Measurements from ENCODE around the gene CUL2. TPM values are rescaled to one million over a fixed set of nuclear protein-coding genes. Genes with fewer than 3 reads are reported as not detected.
"Not testable (repeated sequence)": the region's sequence is repeated elsewhere in the genome, so short reads cannot be mapped to it uniquely, and the experiment has no call there.

Gene CUL2
- total RNA-seq, 1 experiment from 2014 or later = 15.9 TPM

- no peaks in the 10 kb centered on the region for H4K20me1 ChIP-seq (ENCODE audit: insufficient read depth, low read depth, low read length)
These were observed 91.2 kb downstream of the CUL2 start for GRCh38 chr10:34998940-34999339.

GRCh38 chr10:34996843-34997242 lies 93.3 kb downstream of the CUL2 start:
- H3K36me3 ChIP-seq (ENCODE audit: insufficient read depth, low read length) = no peaks in the 10 kb centered on the region
- no peak for DNase-seq
- no peak overlapping the region for H2AFZ ChIP-seq (ENCODE audit: low read length)
- no peaks in the 10 kb centered on the region for H3K27me3 ChIP-seq (ENCODE audit: low read length)
- peaks cover 7% of the 10 kb centered on the region for H3K4me1 ChIP-seq (ENCODE audit: low read length)
- H3K9me2 ChIP-seq (replicated peaks; ENCODE audit: insufficient read depth, low read length) = no peaks in the 10 kb centered on the region
- H3K9me3 ChIP-seq (ENCODE audit: low read length) = no peaks in the 10 kb centered on the region
- no peak overlapping the region for H3K9ac ChIP-seq (ENCODE audit: low read length)
- H4K20me1 ChIP-seq (ENCODE audit: insufficient read depth, low read depth, low read length) = no peaks in the 10 kb centered on the region
- H3K4me2 ChIP-seq (ENCODE audit: low read depth, low read length, poor library complexity, severe bottlenecking) = no peak overlapping the region
- no peak overlapping the region for H3K27ac ChIP-seq (ENCODE audit: low read length)
- H3K4me3 ChIP-seq (ENCODE audit: low read length) = no peak overlapping the region
- H3K79me2 ChIP-seq (ENCODE audit: low read length) = no peaks in the 10 kb centered on the region

More at GRCh38 chr10:34998940-34999339, 91.2 kb downstream of the CUL2 start:
- no peak overlapping the region for H3K4me2 ChIP-seq (ENCODE audit: low read depth, low read length, poor library complexity, severe bottlenecking)
- H3K36me3 ChIP-seq (ENCODE audit: insufficient read depth, low read length) = no peaks in the 10 kb centered on the region
- DNase-seq = no peak
- no peaks in the 10 kb centered on the region for H3K27me3 ChIP-seq (ENCODE audit: low read length)
- H3K9me3 ChIP-seq (ENCODE audit: low read length) = no peaks in the 10 kb centered on the region
- no peaks in the 10 kb centered on the region for H3K79me2 ChIP-seq (ENCODE audit: low read length)
- no peak overlapping the region for H2AFZ ChIP-seq (ENCODE audit: low read length)
- no peak overlapping the region for H3K9ac ChIP-seq (ENCODE audit: low read length)
- no peaks in the 10 kb centered on the region for H3K9me2 ChIP-seq (replicated peaks; ENCODE audit: insufficient read depth, low read length)
- no peak overlapping the region for H3K4me3 ChIP-seq (ENCODE audit: low read length)
- peaks cover 7% of the 10 kb centered on the region for H3K4me1 ChIP-seq (ENCODE audit: low read length)
- no peak overlapping the region for H3K27ac ChIP-seq (ENCODE audit: low read length)

GRCh38 chr10:34995925-34996324 lies 94.2 kb downstream of the CUL2 start:
- Histone ChIP-seq H4K20me1 (ENCODE audit: insufficient read depth, low read depth, low read length) (no peaks in the 10 kb centered on the region), H3K9me3 (ENCODE audit: low read length) (no peaks in the 10 kb centered on the region), H3K4me3 (ENCODE audit: low read length) (no peak overlapping the region), H3K9ac (ENCODE audit: low read length) (no peak overlapping the region), H3K79me2 (ENCODE audit: low read length) (no peaks in the 10 kb centered on the region), H2AFZ (ENCODE audit: low read length) (no peak overlapping the region), H3K4me1 (ENCODE audit: low read length) (peaks cover 7% of the 10 kb centered on the region), H3K36me3 (ENCODE audit: insufficient read depth, low read length) (no peaks in the 10 kb centered on the region), H3K4me2 (ENCODE audit: low read depth, low read length, poor library complexity, severe bottlenecking) (no peak overlapping the region), H3K27me3 (ENCODE audit: low read length) (no peaks in the 10 kb centered on the region), H3K27ac (ENCODE audit: low read length) (no peak overlapping the region), H3K9me2 (replicated peaks; ENCODE audit: insufficient read depth, low read length) (no peaks in the 10 kb centered on the region)
- no peak for DNase-seq

- Histone ChIP-seq H3K9me2 (replicated peaks; ENCODE audit: insufficient read depth, low read length) (no peaks in the 10 kb centered on the region), H3K9me3 (ENCODE audit: low read length) (no peaks in the 10 kb centered on the region), H3K9ac (ENCODE audit: low read length) (no peak overlapping the region), H4K20me1 (ENCODE audit: insufficient read depth, low read depth, low read length) (no peaks in the 10 kb centered on the region), H3K27me3 (ENCODE audit: low read length) (no peaks in the 10 kb centered on the region), H2AFZ (ENCODE audit: low read length) (no peak overlapping the region), H3K36me3 (ENCODE audit: insufficient read depth, low read length) (no peaks in the 10 kb centered on the region), H3K4me1 (ENCODE audit: low read length) (peaks cover 7% of the 10 kb centered on the region), H3K4me3 (ENCODE audit: low read length) (no peak overlapping the region), H3K4me2 (ENCODE audit: low read depth, low read length, poor library complexity, severe bottlenecking) (no peak overlapping the region), H3K27ac (ENCODE audit: low read length) (no peak overlapping the region), H3K79me2 (ENCODE audit: low read length) (no peaks in the 10 kb centered on the region)
- peak; percentile 80 for DNase-seq
These were observed 95.5 kb downstream of the CUL2 start for GRCh38 chr10:34994565-34995142.

- Histone ChIP-seq H3K79me2 (ENCODE audit: low read length) (no peaks in the 10 kb centered on the region), H3K27me3 (ENCODE audit: low read length) (no peaks in the 10 kb centered on the region), H3K27ac (ENCODE audit: low read length) (no peak overlapping the region), H3K9ac (ENCODE audit: low read length) (no peak overlapping the region), H3K4me2 (ENCODE audit: low read depth, low read length, poor library complexity, severe bottlenecking) (no peak overlapping the region), H3K36me3 (ENCODE audit: insufficient read depth, low read length) (no peaks in the 10 kb centered on the region), H3K9me2 (replicated peaks; ENCODE audit: insufficient read depth, low read length) (no peaks in the 10 kb centered on the region), H3K9me3 (ENCODE audit: low read length) (no peaks in the 10 kb centered on the region), H3K4me3 (ENCODE audit: low read length) (no peak overlapping the region), H3K4me1 (ENCODE audit: low read length) (peaks cover 7% of the 10 kb centered on the region), H4K20me1 (ENCODE audit: insufficient read depth, low read depth, low read length) (no peaks in the 10 kb centered on the region), H2AFZ (ENCODE audit: low read length) (no peak overlapping the region)
- DNase-seq = no peak
These were observed 96.4 kb downstream of the CUL2 start for GRCh38 chr10:34993782-34994181.

DNA sequence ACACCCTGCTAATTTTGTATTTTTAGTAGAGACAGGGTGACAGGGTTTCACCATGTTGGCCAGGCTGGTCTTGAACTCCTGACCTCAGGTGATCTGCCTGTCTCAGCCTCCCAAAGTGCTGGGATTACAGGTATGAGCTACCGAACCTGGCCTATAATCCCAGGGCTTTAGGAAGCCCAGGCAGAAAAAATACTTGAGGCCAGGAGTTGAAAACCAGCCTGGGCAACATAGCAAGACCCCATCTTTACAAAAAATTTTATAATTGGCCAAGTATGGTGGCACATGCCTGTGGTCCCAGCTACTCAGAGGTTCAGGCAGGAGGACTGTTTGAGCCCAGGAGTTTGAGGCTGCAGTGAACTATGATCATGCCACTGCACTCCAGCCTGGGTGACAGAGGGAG lies 99.0 kb downstream of the CUL2 start:
- H3K9me3 ChIP-seq (ENCODE audit: low read length); H3K36me3 ChIP-seq (ENCODE audit: insufficient read depth, low read length): not testable (repeated sequence)

GRCh38 chr10:34988397-34989067 lies 101.6 kb downstream of the CUL2 start:
- H4K20me1 ChIP-seq (ENCODE audit: insufficient read depth, low read depth, low read length) = no peaks in the 10 kb centered on the region
- DNase-seq = no peak
- H2AFZ ChIP-seq (ENCODE audit: low read length) = no peak overlapping the region
- H3K4me2 ChIP-seq (ENCODE audit: low read depth, low read length, poor library complexity, severe bottlenecking) = no peak overlapping the region
- no peak overlapping the region for H3K9ac ChIP-seq (ENCODE audit: low read length)
- 0 out of 2 replicates have a peak, but pooled peaks cover 4% of the 10 kb centered on the region for H3K9me3 ChIP-seq (ENCODE audit: low read length)
- H3K27ac ChIP-seq (ENCODE audit: low read length) = no peak overlapping the region
- no peaks in the 10 kb centered on the region for H3K9me2 ChIP-seq (replicated peaks; ENCODE audit: insufficient read depth, low read length)
- no peaks in the 10 kb centered on the region for H3K4me1 ChIP-seq (ENCODE audit: low read length)
- H3K4me3 ChIP-seq (ENCODE audit: low read length) = no peak overlapping the region
- H3K27me3 ChIP-seq (ENCODE audit: low read length) = no peaks in the 10 kb centered on the region
- H3K36me3 ChIP-seq (ENCODE audit: insufficient read depth, low read length) = no peaks in the 10 kb centered on the region
- H3K79me2 ChIP-seq (ENCODE audit: low read length) = no peaks in the 10 kb centered on the region

More for the DNA sequence above, 99.0 kb downstream of the CUL2 start:
- H3K4me1 ChIP-seq (ENCODE audit: low read length); H3K27ac ChIP-seq (ENCODE audit: low read length); H3K79me2 ChIP-seq (ENCODE audit: low read length); H2AFZ ChIP-seq (ENCODE audit: low read length); H3K4me3 ChIP-seq (ENCODE audit: low read length); H3K9ac ChIP-seq (ENCODE audit: low read length); H3K9me2 ChIP-seq (replicated peaks; ENCODE audit: insufficient read depth, low read length); H3K27me3 ChIP-seq (ENCODE audit: low read length); H4K20me1 ChIP-seq (ENCODE audit: insufficient read depth, low read depth, low read length); H3K4me2 ChIP-seq (ENCODE audit: low read depth, low read length, poor library complexity, severe bottlenecking); DNase-seq: not testable (repeated sequence)

DNA sequence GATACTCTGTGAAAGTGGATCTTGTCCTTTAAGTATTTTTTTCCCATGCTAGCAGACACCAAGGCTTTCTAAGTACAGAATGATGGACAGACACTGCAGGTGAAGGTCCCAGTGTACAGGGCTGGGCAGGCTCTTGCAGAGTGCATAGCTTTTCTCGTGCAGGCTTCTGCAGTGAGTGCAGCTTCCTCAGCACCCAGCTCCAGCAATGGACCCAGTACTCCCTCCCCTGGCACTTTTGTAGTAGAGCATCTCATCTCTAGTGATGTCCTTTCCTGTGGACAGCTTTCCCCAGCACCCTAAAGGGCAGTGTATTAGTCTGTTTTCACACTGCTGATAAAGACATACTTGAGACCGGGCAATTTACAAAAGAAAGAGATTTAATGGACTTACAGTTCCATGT lies 104.3 kb downstream of the CUL2 start:
- Histone ChIP-seq H3K9me2 (replicated peaks; ENCODE audit: insufficient read depth, low read length) (no peaks in the 10 kb centered on the region), H3K9me3 (ENCODE audit: low read length) (0 out of 2 replicates have a peak, but pooled peaks cover 4% of the 10 kb centered on the region), H3K27ac (ENCODE audit: low read length) (no peak overlapping the region)

More for the DNA sequence above, 104.3 kb downstream of the CUL2 start:
- no peaks in the 10 kb centered on the region for H4K20me1 ChIP-seq (ENCODE audit: insufficient read depth, low read depth, low read length)
- no peaks in the 10 kb centered on the region for H3K79me2 ChIP-seq (ENCODE audit: low read length)
- DNase-seq = peak; percentile 58
- H3K4me2 ChIP-seq (ENCODE audit: low read depth, low read length, poor library complexity, severe bottlenecking) = no peak overlapping the region
- no peaks in the 10 kb centered on the region for H3K27me3 ChIP-seq (ENCODE audit: low read length)
- H3K4me1 ChIP-seq (ENCODE audit: low read length) = no peaks in the 10 kb centered on the region
- no peak overlapping the region for H2AFZ ChIP-seq (ENCODE audit: low read length)
- no peak overlapping the region for H3K4me3 ChIP-seq (ENCODE audit: low read length)
- H3K36me3 ChIP-seq (ENCODE audit: insufficient read depth, low read length) = no peaks in the 10 kb centered on the region
- no peak overlapping the region for H3K9ac ChIP-seq (ENCODE audit: low read length)
